HEK293T (cell line): ENCODE results near the gene PSMA5.

Source experiments
- CTBP1 ChIP-seq: fragments of 450-650 bp; IDR thresholded peaks from 2 replicates; pipeline ENCODE4 v1.6.1; 2016; ENCODE audit warnings: borderline replicate concordance
- HDGF ChIP-seq: fragments of 450-650 bp; IDR thresholded peaks from 2 replicates; pipeline ENCODE4 v1.6.1; 2017; ENCODE audit warnings: antibody characterized with exemption, borderline replicate concordance
- L3MBTL2 ChIP-seq: fragments of 450-650 bp; conservative IDR thresholded peaks from 2 replicates; pipeline ENCODE4 v1.6.1; 2016; ENCODE audit warnings: mild to moderate bottlenecking
- SUZ12 ChIP-seq: fragments of 450-650 bp; IDR thresholded peaks from 2 replicates; pipeline ENCODE4 v1.6.1; 2016; ENCODE audit warnings: mild to moderate bottlenecking
- ZNF384 ChIP-seq: fragments of 450-650 bp; IDR thresholded peaks from 2 replicates; pipeline ENCODE4 v1.6.1; 2016

- TF ChIP-seq ZNF384 = no peak
- TF ChIP-seq SUZ12 = no peak
- TF ChIP-seq L3MBTL2 = no peak
- TF ChIP-seq CTBP1 = no peak
- TF ChIP-seq HDGF = no peak
Observed at GRCh38 chr1:109472779-109473178, 46.5 kb upstream of the PSMA5 start.
